ENCODE measurements around the gene CRIM1.
A peak's percentile ranks its signal among the peaks of the same experiment; 100 is the strongest.

CRIM1 gene

DNA sequence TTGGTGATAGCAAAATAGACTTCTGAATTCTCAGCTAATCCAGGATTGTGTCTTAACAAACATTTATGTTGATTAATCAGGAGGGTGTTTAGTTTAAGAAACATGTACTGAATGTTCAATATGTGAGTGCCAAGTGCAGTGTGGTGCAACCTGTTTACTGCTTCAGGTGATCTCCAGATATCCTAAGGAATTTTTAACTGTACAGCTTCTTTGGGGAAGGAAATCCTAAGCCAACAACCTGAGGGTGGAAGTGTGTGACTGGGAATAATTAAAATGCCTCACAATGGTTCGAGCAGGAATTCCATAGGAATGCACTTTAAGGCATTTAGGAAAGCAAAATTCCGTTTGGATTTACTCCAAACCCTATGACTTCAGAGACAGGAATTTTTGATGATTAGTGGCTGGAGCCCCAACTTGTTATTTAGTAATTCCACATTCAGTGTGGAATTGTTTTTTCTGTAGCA, 16.4 kb downstream of the CRIM1 start:
- H3K4me1 ChIP-seq (ENCODE audit: control insufficient read depth in 2 of 2, insufficient read depth in 1 of 2, low read depth in 1 of 2, low read length in 2 of 2): peaks cover 30 to 34% of the 10 kb centered on the region in 2 donors
- H3K4me3 ChIP-seq (ENCODE audit: low read length in 2 of 2): no peak overlapping the region

DNA sequence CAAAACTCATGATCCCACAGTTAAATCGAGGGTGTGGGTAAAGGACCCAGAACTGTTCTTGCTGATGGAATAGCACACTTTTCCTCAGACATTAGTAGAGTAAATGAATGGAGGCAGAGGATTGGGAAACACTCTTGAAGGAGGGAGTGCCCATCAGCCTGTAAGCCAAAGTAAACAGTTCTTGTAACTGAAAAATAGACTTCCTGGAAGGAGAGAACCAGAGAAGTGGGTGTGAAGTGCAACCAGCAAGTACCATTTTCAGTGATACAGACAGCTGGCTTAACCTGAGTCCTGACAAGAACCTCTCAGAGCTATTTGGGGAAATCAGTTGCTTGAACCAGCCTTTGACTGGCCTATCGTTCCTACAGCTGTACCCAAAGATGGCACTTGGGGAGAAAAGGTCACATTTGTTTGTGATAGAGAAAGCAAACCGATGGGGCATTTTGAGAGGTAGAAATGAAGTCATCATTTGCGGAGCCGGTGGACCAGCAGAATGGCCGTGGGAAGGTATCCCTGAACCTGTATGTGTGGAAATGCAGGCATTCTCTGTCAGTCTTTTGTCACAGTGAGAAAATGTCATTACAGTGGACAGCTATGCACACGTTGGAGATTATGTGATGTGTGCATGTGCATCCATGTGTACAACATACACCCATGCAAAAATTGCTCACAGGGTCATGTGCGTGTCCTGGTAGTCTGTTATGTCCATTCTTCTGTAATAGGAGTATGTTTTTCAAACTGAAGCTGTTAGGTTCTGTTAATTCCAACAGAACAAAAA, 17.8 kb downstream of the CRIM1 start:
- no peak overlapping the region for H2BK5ac ChIP-seq (ENCODE audit: low read length)
- no peak overlapping the region for H3K9ac ChIP-seq (ENCODE audit: low read depth, low read length, poor library complexity)
- H4K91ac ChIP-seq (ENCODE audit: low read depth, low read length, poor library complexity): no peak overlapping the region
- H3K27me3 ChIP-seq (ENCODE audit: control insufficient read depth in 3 of 3, insufficient read depth in 3 of 3, low read depth in 1 of 3, low read length in 3 of 3): no peaks in the 10 kb centered on the region
- WGBS, 2 donors (ENCODE audit: extremely low coverage in 2 of 2, insufficient read length in 2 of 2, insufficient replicate concordance in 1 of 2): no CpG with 5 or more reads among the region's 8 CpGs
- no peak overlapping the region for H2AFZ ChIP-seq (ENCODE audit: low read length)
- H4K8ac ChIP-seq (ENCODE audit: low read depth, low read length): no peak overlapping the region
- no peak overlapping the region for H3K18ac ChIP-seq (ENCODE audit: low read length)
- H3K9me3 ChIP-seq (replicated peaks in 1 of 2; ENCODE audit: control insufficient read depth in 2 of 2, insufficient read depth in 1 of 2, low read depth in 1 of 2, low read length in 2 of 2): no peaks in the 10 kb centered on the region
- H2BK120ac ChIP-seq (ENCODE audit: low read depth, low read length): no peak overlapping the region
- no peak overlapping the region for H2AK5ac ChIP-seq (ENCODE audit: low read depth, low read length)
- H2BK15ac ChIP-seq (ENCODE audit: low read length): no peak overlapping the region
- no peaks in the 10 kb centered on the region for H3K79me1 ChIP-seq (ENCODE audit: low read depth, low read length)
- no peak for DNase-seq (ENCODE audit: low spot score)
- no peak overlapping the region for H3K4me3 ChIP-seq (ENCODE audit: low read length in 2 of 2)
- H2BK12ac ChIP-seq (ENCODE audit: low read length): no peak overlapping the region
- no peak overlapping the region for H3K27ac ChIP-seq (replicated peaks; ENCODE audit: low read length)
- no peaks in the 10 kb centered on the region for H3K36me3 ChIP-seq (replicated peaks in 1 of 2; ENCODE audit: control insufficient read depth in 2 of 2, insufficient read depth in 2 of 2, low read length in 2 of 2)
- H3K4me1 ChIP-seq (ENCODE audit: control insufficient read depth in 2 of 2, insufficient read depth in 1 of 2, low read depth in 1 of 2, low read length in 2 of 2): peaks cover 22 to 28% of the 10 kb centered on the region in 2 donors
- H3K14ac ChIP-seq (ENCODE audit: low read length): no peak overlapping the region
- no peak overlapping the region for H3K4ac ChIP-seq (ENCODE audit: low read length)
- H3K4me2 ChIP-seq (ENCODE audit: insufficient read depth, low read length, poor library complexity, severe bottlenecking): no peak overlapping the region
- H3K23ac ChIP-seq (ENCODE audit: low read depth, low read length, poor library complexity): no peak overlapping the region

More for the DNA sequence above, 16.4 kb downstream of the CRIM1 start:
- Histone ChIP-seq H3K23ac (ENCODE audit: low read depth, low read length, poor library complexity) (no peak overlapping the region), H3K9ac (ENCODE audit: low read depth, low read length, poor library complexity) (no peak overlapping the region), H3K14ac (ENCODE audit: low read length) (no peak overlapping the region), H2BK5ac (ENCODE audit: low read length) (no peak overlapping the region), H3K18ac (ENCODE audit: low read length) (no peak overlapping the region), H4K8ac (ENCODE audit: low read depth, low read length) (no peak overlapping the region), H2BK15ac (ENCODE audit: low read length) (no peak overlapping the region), H4K91ac (ENCODE audit: low read depth, low read length, poor library complexity) (no peak overlapping the region), H3K4ac (ENCODE audit: low read length) (no peak overlapping the region), H3K4me2 (ENCODE audit: insufficient read depth, low read length, poor library complexity, severe bottlenecking) (no peak overlapping the region), H3K9me3 (replicated peaks in 1 of 2; ENCODE audit: control insufficient read depth in 2 of 2, insufficient read depth in 1 of 2, low read depth in 1 of 2, low read length in 2 of 2) (no peaks in the 10 kb centered on the region), H3K36me3 (replicated peaks in 1 of 2; ENCODE audit: control insufficient read depth in 2 of 2, insufficient read depth in 2 of 2, low read length in 2 of 2) (no peaks in the 10 kb centered on the region), H2AFZ (ENCODE audit: low read length) (no peak overlapping the region), H3K27me3 (ENCODE audit: control insufficient read depth in 3 of 3, insufficient read depth in 3 of 3, low read depth in 1 of 3, low read length in 3 of 3) (no peaks in the 10 kb centered on the region), H3K27ac (replicated peaks; ENCODE audit: low read length) (peak overlapping the region; percentile 41), H2BK12ac (ENCODE audit: low read length) (no peak overlapping the region), H2AK5ac (ENCODE audit: low read depth, low read length) (no peak overlapping the region), H2BK120ac (ENCODE audit: low read depth, low read length) (no peak overlapping the region), H3K79me1 (ENCODE audit: low read depth, low read length) (no peaks in the 10 kb centered on the region)
- no CpG with 5 or more reads among the region's 2 CpGs for WGBS, 2 donors (ENCODE audit: extremely low coverage in 2 of 2, insufficient read length in 2 of 2, insufficient replicate concordance in 1 of 2)
- no peak for DNase-seq (ENCODE audit: low spot score)

DNA sequence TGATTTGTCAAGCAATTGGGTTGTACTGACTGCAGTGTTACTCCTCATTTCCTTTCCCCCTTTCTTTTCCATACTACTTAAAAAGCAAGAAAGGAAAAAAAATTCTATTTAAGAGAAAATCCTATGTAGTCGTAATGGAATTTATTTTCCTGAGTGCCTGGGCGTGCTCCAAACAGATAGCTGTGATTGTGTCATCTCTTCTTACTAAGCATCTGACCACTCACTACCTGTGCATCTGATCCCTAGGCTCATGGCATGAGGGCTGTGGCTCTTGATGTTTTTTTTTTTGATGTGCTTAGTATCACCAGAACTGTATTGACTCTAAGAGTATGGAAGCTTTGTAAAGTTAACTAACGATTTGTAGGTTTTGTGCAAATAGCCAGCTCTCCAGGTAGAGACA, 19.0 kb downstream of the CRIM1 start:
- H3K14ac ChIP-seq (ENCODE audit: low read length): no peak overlapping the region
- no peaks in the 10 kb centered on the region for H3K36me3 ChIP-seq (replicated peaks in 1 of 2; ENCODE audit: control insufficient read depth in 2 of 2, insufficient read depth in 2 of 2, low read length in 2 of 2)
- no peaks in the 10 kb centered on the region for H3K79me1 ChIP-seq (ENCODE audit: low read depth, low read length)
- H2AK5ac ChIP-seq (ENCODE audit: low read depth, low read length): no peak overlapping the region
- WGBS, 2 donors (ENCODE audit: extremely low coverage in 2 of 2, insufficient read length in 2 of 2, insufficient replicate concordance in 1 of 2): no CpG with 5 or more reads among the region's 3 CpGs
- no peak overlapping the region for H2BK15ac ChIP-seq (ENCODE audit: low read length)
- H4K8ac ChIP-seq (ENCODE audit: low read depth, low read length): no peak overlapping the region
- H2AFZ ChIP-seq (ENCODE audit: low read length): no peak overlapping the region
- no peaks in the 10 kb centered on the region for H3K9me3 ChIP-seq (replicated peaks in 1 of 2; ENCODE audit: control insufficient read depth in 2 of 2, insufficient read depth in 1 of 2, low read depth in 1 of 2, low read length in 2 of 2)
- no peak overlapping the region for H2BK12ac ChIP-seq (ENCODE audit: low read length)
- H2BK120ac ChIP-seq (ENCODE audit: low read depth, low read length): no peak overlapping the region
- no peak overlapping the region for H4K91ac ChIP-seq (ENCODE audit: low read depth, low read length, poor library complexity)
- H3K23ac ChIP-seq (ENCODE audit: low read depth, low read length, poor library complexity): no peak overlapping the region
- H2BK5ac ChIP-seq (ENCODE audit: low read length): no peak overlapping the region
- H3K27ac ChIP-seq (replicated peaks; ENCODE audit: low read length): no peak overlapping the region
- no peak for DNase-seq (ENCODE audit: low spot score)
- H3K27me3 ChIP-seq (ENCODE audit: control insufficient read depth in 3 of 3, insufficient read depth in 3 of 3, low read depth in 1 of 3, low read length in 3 of 3): no peaks in the 10 kb centered on the region
- H3K4me3 ChIP-seq (ENCODE audit: low read length in 2 of 2): no peak overlapping the region
- no peak overlapping the region for H3K18ac ChIP-seq (ENCODE audit: low read length)
- H3K4me2 ChIP-seq (ENCODE audit: insufficient read depth, low read length, poor library complexity, severe bottlenecking): no peak overlapping the region
- peaks cover 14 to 22% of the 10 kb centered on the region in 2 donors for H3K4me1 ChIP-seq (ENCODE audit: control insufficient read depth in 2 of 2, insufficient read depth in 1 of 2, low read depth in 1 of 2, low read length in 2 of 2)
- no peak overlapping the region for H3K9ac ChIP-seq (ENCODE audit: low read depth, low read length, poor library complexity)
- H3K4ac ChIP-seq (ENCODE audit: low read length): no peak overlapping the region

DNA sequence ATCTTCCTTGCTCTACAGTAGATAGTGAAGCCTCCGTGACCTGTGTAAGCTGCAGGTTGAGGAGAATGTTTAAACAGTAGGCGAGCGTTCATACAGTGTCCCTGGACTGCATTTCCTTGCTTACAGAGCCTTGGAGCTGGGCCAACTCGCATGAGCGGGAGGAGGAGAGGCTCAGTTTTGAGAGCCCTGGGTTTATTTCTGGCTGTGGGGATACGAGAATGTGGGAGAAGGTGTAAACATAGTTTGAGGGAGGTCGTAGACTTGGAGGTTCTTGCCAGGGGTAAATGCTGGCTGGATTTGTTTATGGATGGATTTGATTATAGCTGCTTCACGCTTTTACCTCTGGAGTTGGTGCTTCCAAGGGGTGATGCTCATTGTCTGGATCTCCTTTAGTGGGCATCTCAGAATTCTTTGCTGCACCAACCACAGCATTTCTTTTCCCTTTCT, 20.8 kb downstream of the CRIM1 start:
- Histone ChIP-seq H3K18ac (ENCODE audit: low read length) (no peak overlapping the region), H3K27me3 (ENCODE audit: control insufficient read depth in 3 of 3, insufficient read depth in 3 of 3, low read depth in 1 of 3, low read length in 3 of 3) (no peaks in the 10 kb centered on the region), H3K23ac (ENCODE audit: low read depth, low read length, poor library complexity) (no peak overlapping the region), H3K9ac (ENCODE audit: low read depth, low read length, poor library complexity) (no peak overlapping the region), H3K9me3 (replicated peaks in 1 of 2; ENCODE audit: control insufficient read depth in 2 of 2, insufficient read depth in 1 of 2, low read depth in 1 of 2, low read length in 2 of 2) (no peaks in the 10 kb centered on the region), H4K91ac (ENCODE audit: low read depth, low read length, poor library complexity) (no peak overlapping the region), H2BK15ac (ENCODE audit: low read length) (no peak overlapping the region), H3K14ac (ENCODE audit: low read length) (no peak overlapping the region), H2AFZ (ENCODE audit: low read length) (no peak overlapping the region), H2BK12ac (ENCODE audit: low read length) (no peak overlapping the region), H2AK5ac (ENCODE audit: low read depth, low read length) (no peak overlapping the region), H3K4me3 (ENCODE audit: low read length in 2 of 2) (no peak overlapping the region), H2BK5ac (ENCODE audit: low read length) (no peak overlapping the region), H3K79me1 (ENCODE audit: low read depth, low read length) (no peaks in the 10 kb centered on the region), H3K36me3 (replicated peaks in 1 of 2; ENCODE audit: control insufficient read depth in 2 of 2, insufficient read depth in 2 of 2, low read length in 2 of 2) (no peaks in the 10 kb centered on the region), H3K4ac (ENCODE audit: low read length) (no peak overlapping the region), H3K27ac (replicated peaks; ENCODE audit: low read length) (no peak overlapping the region), H2BK120ac (ENCODE audit: low read depth, low read length) (no peak overlapping the region), H3K4me2 (ENCODE audit: insufficient read depth, low read length, poor library complexity, severe bottlenecking) (no peak overlapping the region), H4K8ac (ENCODE audit: low read depth, low read length) (no peak overlapping the region), H3K4me1 (ENCODE audit: control insufficient read depth in 2 of 2, insufficient read depth in 1 of 2, low read depth in 1 of 2, low read length in 2 of 2) (peaks cover 9 to 28% of the 10 kb centered on the region in 2 donors)
- WGBS, 2 donors (ENCODE audit: extremely low coverage in 2 of 2, insufficient read length in 2 of 2, insufficient replicate concordance in 1 of 2): no CpG with 5 or more reads among the region's 8 CpGs
- no peak for DNase-seq (ENCODE audit: low spot score)
